Neural cell (in vitro differentiated cells): ENCODE measurements around the gene PDCD1. TPM values are rescaled to one million over a fixed set of nuclear protein-coding genes. Genes with fewer than 3 reads are reported as not detected.
"Not testable (repeated sequence)": the region's sequence is repeated elsewhere in the genome, so short reads cannot be mapped to it uniquely, and the experiment has no call there.

Experiments used
- H2AFZ ChIP-seq: fragments of 200-600, 300-800 bp; sonication (generic), shearing (Covaris generic); 2 replicates; pipeline ENCODE4 v1.6.0; 2014; ENCODE audit warnings: low read depth, mild to moderate bottlenecking, antibody characterized with exemption, low read length, moderate library complexity
- H3F3A ChIP-seq: fragments of 200-600 bp; shearing (Covaris generic); 2 replicates; pipeline ENCODE4 v1.6.1; 2016; ENCODE audit warnings: mild to moderate bottlenecking, moderate library complexity, mixed read lengths, antibody characterized with exemption, low read length; ENCODE audit not compliant: insufficient read depth, poor library complexity, severe bottlenecking
- H3K27ac ChIP-seq: fragments of 200-600, 300-800 bp; sonication (generic), shearing (Covaris generic); 2 replicates; pipeline ENCODE4 v1.5.1; 2014; ENCODE audit warnings: mild to moderate bottlenecking, low read length, moderate library complexity
- H3K27me3 ChIP-seq: fragments of 300-800, 200-600 bp; sonication (generic), shearing (Covaris generic); 2 replicates; pipeline ENCODE4 v1.6.0; 2014; ENCODE audit warnings: mild to moderate bottlenecking, low read depth, low read length, moderate library complexity; ENCODE audit not compliant: insufficient read depth
- H3K36me3 ChIP-seq: fragments of 300-800, 200-600 bp; sonication (generic), shearing (Covaris generic); 2 replicates; pipeline ENCODE4 v1.5.1; 2014; ENCODE audit warnings: mild to moderate bottlenecking, antibody characterized with exemption, low read length, moderate library complexity; ENCODE audit not compliant: insufficient read depth
- H3K4me2 ChIP-seq: fragments of 300-800, 200-600 bp; sonication (generic), shearing (Covaris generic); 2 replicates; pipeline ENCODE4 v1.6.0; 2014; ENCODE audit warnings: mild to moderate bottlenecking, low read length
- H3K4me3 ChIP-seq: fragments of 300-800, 200-600 bp; sonication (generic), shearing (Covaris generic); 2 replicates; pipeline ENCODE4 v1.5.1; 2014; ENCODE audit warnings: mild to moderate bottlenecking, low read length, moderate library complexity
- H3K79me2 ChIP-seq: fragments of 200-600 bp; shearing (Covaris generic); replicated peaks from 2 replicates; pipeline ENCODE4 v1.6.0; 2014; ENCODE audit warnings: mild to moderate bottlenecking, low read length, moderate library complexity; ENCODE audit not compliant: insufficient read depth
- H3K9ac ChIP-seq: fragments of 300-800, 200-600 bp; sonication (generic), shearing (Covaris generic); 2 replicates; pipeline ENCODE4 v1.6.1; 2016; ENCODE audit warnings: mild to moderate bottlenecking, low read length, mixed read lengths
- H3K9me2 ChIP-seq: fragments of 200-600 bp; shearing (Covaris generic); 2 replicates; pipeline ENCODE4 v1.6.1; 2016; ENCODE audit warnings: mild to moderate bottlenecking, low read length, mixed read lengths; ENCODE audit not compliant: insufficient read depth
- H3K9me3 ChIP-seq: fragments of 200-600, 300-800 bp; sonication (generic), shearing (Covaris generic); 2 replicates; pipeline ENCODE4 v1.6.1; 2016; ENCODE audit warnings: mild to moderate bottlenecking, mixed run types, low read length, moderate library complexity, mixed read lengths
- H4K20me1 ChIP-seq: fragments of 200-600 bp; shearing (Covaris generic); 2 replicates; pipeline ENCODE4 v1.6.1; 2016; ENCODE audit warnings: mild to moderate bottlenecking, mixed run types; ENCODE audit not compliant: insufficient read depth
- CTCF ChIP-seq: fragments of 450-650 bp; IDR thresholded peaks from 2 replicates; pipeline ENCODE4 v1.5.1; 2014; ENCODE audit warnings: antibody characterized with exemption, mild to moderate bottlenecking, moderate library complexity; ENCODE audit not compliant: poor library complexity, severe bottlenecking
- EP300 ChIP-seq: fragments of 450-650 bp; conservative IDR thresholded peaks from 2 replicates; pipeline ENCODE4 v1.6.1; 2014; ENCODE audit warnings: antibody characterized with exemption, mild to moderate bottlenecking, moderate library complexity; ENCODE audit not compliant: poor library complexity, severe bottlenecking
- EZH2 ChIP-seq: fragments of 200-600, 300-800 bp; shearing (Covaris generic), sonication (generic); IDR thresholded peaks from 2 replicates; pipeline ENCODE4 v1.6.1; 2014; ENCODE audit warnings: antibody characterized with exemption, low read length, borderline replicate concordance, mild to moderate bottlenecking; ENCODE audit not compliant: insufficient read depth, poor library complexity, severe bottlenecking
- MXI1 ChIP-seq: fragments of 450-650 bp; conservative IDR thresholded peaks from 2 replicates; pipeline ENCODE4 v1.6.1; 2014; ENCODE audit warnings: antibody characterized with exemption, mild to moderate bottlenecking; ENCODE audit not compliant: poor library complexity, severe bottlenecking
- POLR2AphosphoS5 ChIP-seq: IDR thresholded peaks from 2 replicates; pipeline ENCODE4 v1.6.1; 2012
- RAD21 ChIP-seq: fragments of 450-650 bp; conservative IDR thresholded peaks from 2 replicates; pipeline ENCODE4 v1.6.1; 2014; ENCODE audit warnings: antibody characterized with exemption, mild to moderate bottlenecking, moderate library complexity
- REST ChIP-seq: IDR thresholded peaks from 2 replicates; pipeline ENCODE4 v1.6.1; 2012; ENCODE audit warnings: borderline replicate concordance
- SMC3 ChIP-seq: fragments of 450-650 bp; conservative IDR thresholded peaks from 2 replicates; pipeline ENCODE4 v1.6.1; 2014; ENCODE audit warnings: antibody characterized with exemption, mild to moderate bottlenecking, moderate library complexity; ENCODE audit not compliant: poor library complexity
- TAF1 ChIP-seq: IDR thresholded peaks from 2 replicates; pipeline ENCODE4 v1.6.1; 2012; ENCODE audit warnings: low read depth
- polyA plus RNA-seq: library from polyadenylated mRNA; depleted of rRNA; stranded (reverse); fragments of >200 nt; gene quantifications from 2 replicates; pipeline ENCODE4 v1.2.3, GENCODE V29; 2014

PDCD1 gene
- polyA plus RNA-seq, 1 donor from 2014 or later: not detected

- no peaks in the 10 kb centered on the region for H3K79me2 ChIP-seq
- H3K4me2 ChIP-seq: no peak overlapping the region
- no peaks in the 10 kb centered on the region for H3K27me3 ChIP-seq
- H2AFZ ChIP-seq: no peak overlapping the region
- H3K9me3 ChIP-seq: no peaks in the 10 kb centered on the region
- TF ChIP-seq MXI1 (no peak), TAF1 (no peak), EP300 (no peak), RAD21 (no peak), EZH2 (no peak), POLR2AphosphoS5 (no peak), CTCF (no peak), SMC3 (no peak), REST (no peak)
- H3F3A ChIP-seq: no peaks in the 10 kb centered on the region
- H4K20me1 ChIP-seq: no peaks in the 10 kb centered on the region
- no peak overlapping the region for H3K4me3 ChIP-seq
- no peaks in the 10 kb centered on the region for H3K36me3 ChIP-seq
- no peak overlapping the region for H3K9ac ChIP-seq
- H3K27ac ChIP-seq: no peak overlapping the region
- no peaks in the 10 kb centered on the region for H3K9me2 ChIP-seq
These were observed 18.0 kb upstream of the PDCD1 start for GRCh38 chr2:241876528-241877196.

GRCh38 chr2:241875754-241876527 is 17.2 kb upstream of the PDCD1 start:
- H3K27me3 ChIP-seq, H3F3A ChIP-seq, H3K9me2 ChIP-seq, H3K4me2 ChIP-seq, H3K4me3 ChIP-seq, H3K9ac ChIP-seq, H3K9me3 ChIP-seq, H3K79me2 ChIP-seq, H2AFZ ChIP-seq, H3K27ac ChIP-seq, H3K36me3 ChIP-seq, H4K20me1 ChIP-seq: not testable (repeated sequence)
